ENCODE results near the gene NCOR2.
A peak's percentile ranks its signal among the peaks of the same experiment; 100 is the strongest.

NCOR2 gene

DNA sequence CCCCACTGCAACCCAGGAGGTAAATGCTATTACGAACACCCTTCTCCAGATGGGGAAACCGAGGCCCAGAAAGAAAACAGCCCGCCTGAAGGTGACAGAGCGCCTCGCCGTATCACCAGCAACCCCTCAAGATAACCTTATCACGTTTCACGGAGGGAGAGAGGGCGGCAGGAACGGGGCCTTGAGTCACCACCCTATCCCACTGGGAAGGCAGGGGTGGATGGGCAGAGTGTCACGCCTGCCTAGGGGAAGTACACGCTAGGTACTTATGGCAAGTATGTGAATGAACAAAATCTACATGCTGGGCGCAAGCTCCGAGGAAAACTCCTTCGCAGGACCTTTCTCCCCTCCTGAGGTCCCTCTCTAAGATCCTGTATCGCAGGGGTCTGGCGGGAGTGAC lies 17.8 kb downstream of the NCOR2 start:
- H3K4me1 ChIP-seq (ENCODE audit: control insufficient read depth, insufficient read depth, low read length), result peaks cover 51% of the 10 kb centered on the region
- no peaks in the 10 kb centered on the region for H3K36me3 ChIP-seq (ENCODE audit: control insufficient read depth, insufficient read depth, low read length)
- H3K27me3 ChIP-seq (ENCODE audit: control insufficient read depth, insufficient read depth, low read length), result no peaks in the 10 kb centered on the region
- H3K4me3 ChIP-seq (ENCODE audit: low read length), result no peak overlapping the region
- no peaks in the 10 kb centered on the region for H3K9me3 ChIP-seq (ENCODE audit: control insufficient read depth, low read length)
- H3K9ac ChIP-seq (ENCODE audit: low read length), result no peak overlapping the region

DNA sequence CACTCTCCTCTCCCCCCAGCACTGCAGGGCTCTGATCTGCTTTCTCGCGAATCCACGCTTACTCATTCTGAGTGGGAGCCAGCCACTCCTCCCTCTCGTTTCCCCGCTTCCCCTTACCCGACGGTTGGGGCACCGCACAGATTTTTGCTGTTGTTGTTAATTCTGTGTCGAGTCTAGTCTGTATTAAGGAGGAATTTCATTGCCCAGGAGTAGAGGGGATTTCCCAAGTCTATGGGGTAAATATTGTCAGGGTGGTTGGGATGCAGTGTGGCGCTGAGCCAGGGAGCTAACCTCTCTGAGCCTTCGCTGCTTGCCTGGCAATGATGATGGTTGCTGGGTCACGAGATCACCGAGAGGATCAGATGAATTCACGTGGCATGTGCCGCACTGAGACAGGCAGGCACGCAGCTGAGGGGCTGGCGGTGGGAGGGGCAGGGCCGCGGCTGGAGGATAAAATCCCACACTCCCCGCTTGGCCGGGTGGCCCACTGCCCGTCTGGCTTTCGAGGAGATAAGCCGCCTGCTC lies 18.5 kb downstream of the NCOR2 start:
- Histone ChIP-seq H3K9me3 (ENCODE audit: control insufficient read depth, low read length) (no peaks in the 10 kb centered on the region), H3K4me3 (ENCODE audit: low read length) (no peak overlapping the region), H3K36me3 (ENCODE audit: control insufficient read depth, insufficient read depth, low read length) (no peaks in the 10 kb centered on the region), H3K9ac (ENCODE audit: low read length) (no peak overlapping the region), H3K27me3 (ENCODE audit: control insufficient read depth, insufficient read depth, low read length) (no peaks in the 10 kb centered on the region), H3K4me1 (ENCODE audit: control insufficient read depth, insufficient read depth, low read length) (peaks cover 58% of the 10 kb centered on the region)

DNA sequence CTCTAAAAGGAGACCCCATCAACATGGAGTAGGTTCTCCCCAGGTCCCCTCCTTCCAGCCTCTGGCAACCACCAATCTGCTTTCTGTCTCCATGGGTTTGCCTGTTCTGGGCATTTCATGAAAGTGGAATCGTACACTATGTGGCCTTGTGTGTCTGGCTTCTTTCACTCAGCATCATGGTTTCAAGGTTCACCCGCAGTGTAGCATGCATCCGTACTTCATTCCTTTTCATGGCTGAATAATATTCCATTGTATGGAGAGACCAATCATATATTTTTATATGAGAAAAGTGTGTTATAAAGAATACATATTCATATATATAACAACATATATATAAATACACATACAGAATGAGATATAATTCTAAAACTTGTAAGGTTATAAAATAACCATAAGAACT lies 19.8 kb downstream of the NCOR2 start:
- peaks cover 67% of the 10 kb centered on the region for H3K4me1 ChIP-seq (ENCODE audit: control insufficient read depth, insufficient read depth, low read length)

DNA sequence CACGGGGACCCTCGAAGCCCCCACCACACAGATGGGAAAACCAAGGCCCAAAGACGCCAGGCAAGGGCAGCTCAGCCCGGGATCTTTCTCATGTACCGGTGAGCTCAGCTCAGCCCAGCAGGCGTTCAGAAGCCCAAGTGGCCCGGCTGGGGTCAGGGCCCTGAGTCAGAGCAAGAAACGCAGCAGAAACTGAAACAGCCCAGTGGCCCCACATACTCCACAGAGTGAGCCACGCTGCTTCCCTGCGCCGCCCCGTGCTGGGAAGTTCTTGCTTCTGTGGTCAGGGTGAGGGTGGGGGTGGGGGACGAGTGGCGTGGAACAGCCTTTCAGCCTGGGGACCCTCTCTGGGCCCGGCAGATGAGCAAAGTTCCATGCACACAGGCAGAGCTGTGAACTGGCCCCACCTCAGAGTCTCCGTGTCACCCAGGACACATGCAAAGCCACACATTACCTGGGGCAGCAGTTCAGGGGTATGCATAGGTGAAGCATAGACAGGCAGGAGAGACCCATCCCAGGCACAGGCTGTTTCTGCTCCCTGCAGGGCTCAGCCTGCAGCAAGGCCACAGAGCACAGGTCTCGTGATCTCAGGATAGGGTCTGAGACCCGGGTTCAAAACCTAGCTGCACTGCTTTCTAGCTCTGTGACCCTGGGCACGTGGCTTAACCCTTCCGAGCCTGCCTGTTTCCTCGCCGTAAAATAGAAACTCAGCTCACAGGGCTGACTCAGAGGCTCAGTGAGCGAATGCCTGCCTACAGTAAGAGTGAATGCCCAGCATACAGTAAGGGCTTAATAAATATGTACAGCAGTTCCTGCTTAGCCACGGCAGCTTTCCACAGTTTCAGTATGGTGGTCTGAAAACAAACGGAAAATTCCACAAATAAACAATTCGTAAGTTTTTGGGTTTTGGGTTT lies 21.6 kb downstream of the NCOR2 start:
- H3K9me3 ChIP-seq (ENCODE audit: control insufficient read depth, low read length), result no peaks in the 10 kb centered on the region

More for the DNA sequence above, 19.8 kb downstream of the NCOR2 start:
- H3K4me3 ChIP-seq (ENCODE audit: low read length), result no peak overlapping the region
- no peaks in the 10 kb centered on the region for H3K9me3 ChIP-seq (ENCODE audit: control insufficient read depth, low read length)
- H3K36me3 ChIP-seq (ENCODE audit: control insufficient read depth, insufficient read depth, low read length), result no peaks in the 10 kb centered on the region
- no peak overlapping the region for H3K9ac ChIP-seq (ENCODE audit: low read length)
- no peaks in the 10 kb centered on the region for H3K27me3 ChIP-seq (ENCODE audit: control insufficient read depth, insufficient read depth, low read length)

DNA sequence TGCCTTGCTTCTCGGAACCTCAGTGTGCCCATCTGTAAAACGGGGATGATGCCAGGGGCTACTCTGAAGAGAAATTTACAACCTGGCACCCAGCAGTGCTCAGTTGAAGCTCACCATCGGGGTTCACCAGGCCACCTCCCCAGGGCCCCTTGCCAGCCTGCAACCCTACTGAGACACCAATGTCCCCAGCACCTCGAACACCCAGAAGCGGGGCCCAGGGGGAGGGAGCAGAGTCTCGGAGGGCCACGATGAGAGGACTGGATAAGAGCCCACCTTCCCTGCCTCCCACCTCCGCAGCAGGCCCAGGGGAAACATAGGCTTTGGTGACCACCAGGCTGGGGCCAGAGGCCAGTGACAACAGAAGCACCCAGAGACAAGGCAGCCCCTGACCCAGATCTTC lies 22.4 kb downstream of the NCOR2 start:
- Histone ChIP-seq H3K9me3 (ENCODE audit: control insufficient read depth, low read length) (no peaks in the 10 kb centered on the region), H3K4me1 (ENCODE audit: control insufficient read depth, insufficient read depth, low read length) (peaks cover 61% of the 10 kb centered on the region), H3K36me3 (ENCODE audit: control insufficient read depth, insufficient read depth, low read length) (no peaks in the 10 kb centered on the region), H3K4me3 (ENCODE audit: low read length) (no peak overlapping the region), H3K9ac (ENCODE audit: low read length) (no peak overlapping the region), H3K27me3 (ENCODE audit: control insufficient read depth, insufficient read depth, low read length) (no peaks in the 10 kb centered on the region)

More for the DNA sequence above, 21.6 kb downstream of the NCOR2 start:
- Histone ChIP-seq H3K4me3 (ENCODE audit: low read length) (no peak overlapping the region), H3K27me3 (ENCODE audit: control insufficient read depth, insufficient read depth, low read length) (no peaks in the 10 kb centered on the region), H3K36me3 (ENCODE audit: control insufficient read depth, insufficient read depth, low read length) (no peaks in the 10 kb centered on the region), H3K9ac (ENCODE audit: low read length) (no peak overlapping the region), H3K4me1 (ENCODE audit: control insufficient read depth, insufficient read depth, low read length) (peaks cover 66% of the 10 kb centered on the region)

DNA sequence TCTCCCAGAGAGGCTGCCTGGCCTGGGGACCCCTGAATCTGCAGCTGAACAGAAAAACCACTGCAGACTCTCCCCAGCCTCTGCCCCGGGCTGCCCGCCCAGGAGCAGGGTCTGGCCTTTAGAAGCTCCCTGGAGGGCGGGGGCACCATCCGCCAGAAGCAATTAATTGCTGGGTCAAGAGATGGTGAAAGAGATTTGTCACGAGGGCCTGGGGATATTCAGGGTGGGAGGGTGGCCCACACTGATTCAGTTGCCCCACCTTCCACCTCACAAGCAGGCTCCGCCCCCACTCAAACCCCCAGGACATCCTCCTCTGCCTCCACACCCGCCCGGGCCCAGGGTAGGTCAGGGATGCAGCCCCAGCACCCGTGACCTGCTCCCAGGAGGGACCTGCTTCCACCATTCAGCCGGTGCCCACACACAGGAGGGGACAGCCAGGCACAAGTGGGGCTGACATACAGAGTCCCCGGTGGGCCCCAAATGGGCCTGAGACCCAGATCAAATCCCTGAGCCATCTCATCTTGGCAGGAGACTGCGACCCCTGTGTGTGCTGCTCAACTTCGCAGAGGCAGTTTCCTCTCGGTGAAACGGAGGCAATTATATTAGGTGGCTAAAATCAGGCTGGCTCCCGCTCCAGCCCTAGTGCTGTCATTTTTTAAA lies 23.0 kb downstream of the NCOR2 start:
- no peaks in the 10 kb centered on the region for H3K9me3 ChIP-seq (ENCODE audit: control insufficient read depth, low read length)
- H3K4me3 ChIP-seq (ENCODE audit: low read length), result no peak overlapping the region
- no peak overlapping the region for H3K9ac ChIP-seq (ENCODE audit: low read length)
- H3K27me3 ChIP-seq (ENCODE audit: control insufficient read depth, insufficient read depth, low read length), result no peaks in the 10 kb centered on the region
- no peaks in the 10 kb centered on the region for H3K36me3 ChIP-seq (ENCODE audit: control insufficient read depth, insufficient read depth, low read length)
- peaks cover 61% of the 10 kb centered on the region for H3K4me1 ChIP-seq (ENCODE audit: control insufficient read depth, insufficient read depth, low read length)

DNA sequence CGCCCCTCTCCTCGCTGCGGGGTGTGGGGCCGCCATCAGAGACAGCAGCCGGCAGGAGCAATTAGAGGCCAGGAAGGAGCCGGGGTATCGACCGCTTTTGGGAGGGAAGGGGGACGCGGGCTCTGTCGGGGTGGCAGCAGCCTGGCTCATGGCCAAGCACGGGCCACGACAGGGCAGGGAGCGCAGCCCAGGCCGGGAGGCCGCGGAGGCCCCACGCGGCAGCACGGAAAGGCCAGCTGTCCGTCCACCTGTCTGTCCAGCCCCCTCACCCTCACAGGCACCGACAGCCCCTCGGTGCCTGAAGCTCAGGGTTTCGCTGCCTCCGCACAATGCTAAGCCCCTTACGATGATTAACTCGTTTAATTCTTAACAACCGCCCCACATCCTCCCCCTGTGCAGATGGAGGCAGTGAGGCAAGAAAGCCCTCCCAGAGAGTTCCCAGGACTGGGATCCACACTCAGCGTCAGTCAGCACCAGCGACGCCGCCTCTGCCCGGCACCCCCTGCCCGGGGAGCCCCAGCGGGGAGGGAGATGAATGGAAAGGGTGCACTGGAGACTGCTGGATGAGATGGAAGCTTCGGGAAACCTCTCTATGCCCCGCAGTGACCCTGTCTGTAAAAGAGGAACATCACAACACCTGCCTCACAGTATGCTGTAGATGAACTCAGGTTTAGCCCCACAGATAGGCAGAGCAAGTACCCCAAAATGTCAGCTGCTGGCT lies 23.7 kb downstream of the NCOR2 start:
- Histone ChIP-seq H3K4me1 (ENCODE audit: control insufficient read depth, insufficient read depth, low read length) (peaks cover 61% of the 10 kb centered on the region), H3K9me3 (ENCODE audit: control insufficient read depth, low read length) (no peaks in the 10 kb centered on the region), H3K36me3 (ENCODE audit: control insufficient read depth, insufficient read depth, low read length) (no peaks in the 10 kb centered on the region), H3K4me3 (ENCODE audit: low read length) (no peak overlapping the region), H3K27me3 (ENCODE audit: control insufficient read depth, insufficient read depth, low read length) (no peaks in the 10 kb centered on the region), H3K9ac (ENCODE audit: low read length) (peak overlapping the region; percentile 8)

DNA sequence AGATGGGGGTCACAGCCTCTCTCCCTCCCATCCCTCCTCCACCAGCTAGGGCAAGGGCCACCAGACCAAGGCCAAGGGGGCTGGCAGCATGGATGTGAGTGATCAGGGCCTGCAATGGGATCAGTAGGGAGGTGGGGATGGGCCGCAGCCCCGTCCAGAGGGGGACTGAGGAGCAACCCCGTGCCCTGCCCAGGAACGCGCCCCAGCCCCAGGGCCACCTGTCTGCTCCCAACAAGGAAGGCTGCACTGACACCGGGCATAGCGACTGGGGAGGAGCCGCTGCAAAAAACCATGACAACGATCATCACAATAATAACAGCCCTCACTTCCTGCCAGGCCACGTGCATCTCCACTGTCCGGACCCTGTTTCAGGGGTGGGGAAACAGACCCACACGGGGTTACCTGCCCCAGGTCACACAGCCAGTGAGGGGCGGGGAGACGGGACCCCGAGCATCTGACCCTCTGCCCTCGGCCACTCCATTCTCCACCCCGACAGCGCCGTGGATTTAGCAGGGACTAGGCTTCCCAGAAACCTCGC lies 24.3 kb downstream of the NCOR2 start:
- Histone ChIP-seq H3K9me3 (ENCODE audit: control insufficient read depth, low read length) (no peaks in the 10 kb centered on the region), H3K4me1 (ENCODE audit: control insufficient read depth, insufficient read depth, low read length) (peaks cover 61% of the 10 kb centered on the region), H3K36me3 (ENCODE audit: control insufficient read depth, insufficient read depth, low read length) (no peaks in the 10 kb centered on the region), H3K4me3 (ENCODE audit: low read length) (no peak overlapping the region), H3K27me3 (ENCODE audit: control insufficient read depth, insufficient read depth, low read length) (no peaks in the 10 kb centered on the region), H3K9ac (ENCODE audit: low read length) (no peak overlapping the region)

DNA sequence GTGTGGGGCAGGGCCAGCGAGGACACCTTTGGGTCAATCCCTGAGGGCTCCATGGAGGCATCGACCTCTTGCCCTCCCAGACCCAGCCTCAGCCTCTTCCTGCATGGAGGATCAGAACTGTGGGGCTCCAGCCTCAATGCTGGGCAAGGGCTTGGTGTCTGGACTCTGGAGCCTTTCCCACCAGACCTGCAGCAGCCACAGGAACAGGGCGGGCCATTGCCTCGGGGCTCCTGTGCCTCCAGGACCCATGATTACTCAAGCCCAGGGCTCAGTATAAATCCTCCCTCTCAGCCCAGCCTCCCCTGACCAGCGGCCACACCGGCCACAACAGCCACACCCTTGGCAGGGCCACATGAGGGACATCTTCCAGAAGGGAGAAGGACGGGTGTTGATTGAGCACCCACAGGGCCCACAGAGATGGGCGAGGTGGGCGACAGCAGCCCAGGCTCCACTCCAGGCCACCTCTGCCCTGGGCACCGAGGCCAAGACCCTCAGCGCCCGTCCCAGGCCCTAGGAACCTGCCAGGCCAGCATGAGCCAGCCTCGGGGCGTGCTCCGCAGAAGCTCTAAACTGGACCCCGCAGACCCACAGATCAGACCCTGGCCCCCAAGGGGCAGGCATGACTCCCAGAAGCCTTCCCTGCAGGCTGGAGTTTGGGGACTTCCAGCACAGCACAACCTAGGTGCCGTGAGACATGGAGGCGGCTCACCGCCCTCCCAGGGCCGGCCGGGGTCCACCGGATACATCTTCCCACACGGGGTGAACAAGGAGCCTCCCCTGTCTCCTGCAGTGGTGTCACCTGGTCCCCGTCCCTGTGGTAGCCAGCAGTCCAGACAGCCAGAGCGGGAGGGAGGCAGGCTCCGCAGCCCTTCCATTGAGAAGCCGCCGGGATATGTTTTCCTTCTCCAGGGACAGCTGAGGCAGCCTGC lies 25.1 kb downstream of the NCOR2 start:
- H3K9me3 ChIP-seq (ENCODE audit: control insufficient read depth, low read length), result no peaks in the 10 kb centered on the region
- peaks cover 67% of the 10 kb centered on the region for H3K4me1 ChIP-seq (ENCODE audit: control insufficient read depth, insufficient read depth, low read length)
- no peaks in the 10 kb centered on the region for H3K36me3 ChIP-seq (ENCODE audit: control insufficient read depth, insufficient read depth, low read length)
- no peak overlapping the region for H3K4me3 ChIP-seq (ENCODE audit: low read length)
- H3K27me3 ChIP-seq (ENCODE audit: control insufficient read depth, insufficient read depth, low read length), result no peaks in the 10 kb centered on the region
- no peak overlapping the region for H3K9ac ChIP-seq (ENCODE audit: low read length)

DNA sequence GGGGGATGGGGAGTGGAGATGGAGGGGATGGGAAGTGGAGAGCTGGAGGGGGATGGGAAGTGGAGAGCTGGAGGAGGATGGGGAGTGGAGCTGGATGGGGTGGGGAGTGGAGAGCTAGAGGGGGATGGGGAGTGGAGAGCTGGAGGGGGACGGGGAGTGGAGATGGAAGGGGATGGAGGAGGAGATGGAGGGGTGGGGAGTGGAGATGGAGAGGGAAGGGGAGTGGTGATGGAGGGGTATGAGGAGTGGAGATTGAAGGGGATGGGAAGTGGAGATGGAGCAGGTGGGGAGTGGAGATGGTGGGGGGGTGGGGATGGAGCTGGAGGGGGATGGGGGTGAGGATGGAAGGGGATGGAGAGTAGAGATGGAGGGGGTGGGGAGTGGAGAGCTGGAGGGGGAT lies 26.1 kb downstream of the NCOR2 start:
- peaks cover 69% of the 10 kb centered on the region for H3K4me1 ChIP-seq (ENCODE audit: control insufficient read depth, insufficient read depth, low read length)
- H3K9me3 ChIP-seq (ENCODE audit: control insufficient read depth, low read length), result no peaks in the 10 kb centered on the region
- no peaks in the 10 kb centered on the region for H3K27me3 ChIP-seq (ENCODE audit: control insufficient read depth, insufficient read depth, low read length)
- no peak overlapping the region for H3K9ac ChIP-seq (ENCODE audit: low read length)
- H3K4me3 ChIP-seq (ENCODE audit: low read length), result no peak overlapping the region
- no peaks in the 10 kb centered on the region for H3K36me3 ChIP-seq (ENCODE audit: control insufficient read depth, insufficient read depth, low read length)
